ENCODE data around the gene ISL2. TPM values are rescaled to one million over a fixed set of nuclear protein-coding genes. Genes with fewer than 3 reads are reported as not detected.

The ISL2 gene
- total RNA-seq, 1 experiment from 2014 or later = 0.15 TPM

- no peak overlapping the region for H2BK12ac ChIP-seq (ENCODE audit: insufficient read length, low read depth, low read length)
- no peaks in the 10 kb centered on the region for H3K36me3 Mint-ChIP-seq (ENCODE audit: insufficient read depth in 1 of 3, low read depth in 3 of 3)
- no peaks in the 10 kb centered on the region; the same call in 1 of the 2 replicates for H3K27me3 ChIP-seq (ENCODE audit: insufficient read depth, low read length)
- no peak for DNase-seq
- H2BK120ac ChIP-seq (ENCODE audit: low read depth, low read length, poor library complexity, severe bottlenecking) = no peak overlapping the region
- H4K91ac ChIP-seq (ENCODE audit: insufficient read length, low read depth, low read length) = no peak overlapping the region
- H4K20me1 ChIP-seq (ENCODE audit: control insufficient read depth, insufficient read depth, insufficient read length) = no peaks in the 10 kb centered on the region
- no peaks in the 10 kb centered on the region for H3K9me3 ChIP-seq (ENCODE audit: control insufficient read depth, low read depth, low read length)
- H3K4me1 ChIP-seq (ENCODE audit: insufficient read depth, low read length) = no peaks in the 10 kb centered on the region
- H3K4ac ChIP-seq (ENCODE audit: low read depth, low read length) = no peak overlapping the region
- no peak overlapping the region for H4K5ac ChIP-seq (ENCODE audit: insufficient read length, low read depth, low read length)
- H3K14ac ChIP-seq (ENCODE audit: insufficient read depth, low read length) = no peak overlapping the region
- H3K27ac Mint-ChIP-seq = no peak overlapping the region
- no peaks in the 10 kb centered on the region for H3K79me1 ChIP-seq (ENCODE audit: insufficient read depth, low read depth, low read length, poor library complexity, severe bottlenecking)
- no peak overlapping the region for H3K27ac ChIP-seq (ENCODE audit: insufficient read length, low read depth, low read length)
- H3K27me3 Mint-ChIP-seq (ENCODE audit: low read depth) = peaks cover 40% of the 10 kb centered on the region
- no peak overlapping the region for H3K18ac ChIP-seq (ENCODE audit: insufficient read length, low read depth, low read length)
- no peaks in the 10 kb centered on the region for H3K79me2 ChIP-seq (ENCODE audit: insufficient read depth, low read length)
- H4K8ac ChIP-seq (replicated peaks; ENCODE audit: insufficient read length, low read depth, low read length) = no peak overlapping the region
- no peak overlapping the region for H3K9ac ChIP-seq (ENCODE audit: extremely low read depth, insufficient read length, low read length)
- H2AK5ac ChIP-seq (ENCODE audit: insufficient read length, low read length) = no peak overlapping the region
- no peak overlapping the region for H3K56ac ChIP-seq (ENCODE audit: insufficient read length, low read depth, low read length)
- peaks cover 7 to 10% of the 10 kb centered on the region in 2 experiments for H3K4me1 Mint-ChIP-seq
- WGBS (ENCODE audit: extremely low coverage, insufficient read length, low lambda C conversion rate) = no CpG with 5 or more reads among the region's 2 CpGs
- no peak overlapping the region for H2BK15ac ChIP-seq (ENCODE audit: low read depth, low read length)
- H2AFZ ChIP-seq (ENCODE audit: low read length) = no peak overlapping the region
- H2BK5ac ChIP-seq (ENCODE audit: insufficient read length, low read length) = no peak overlapping the region
- H3K4me3 Mint-ChIP-seq = no peak overlapping the region
- H3K23ac ChIP-seq (ENCODE audit: insufficient read length, low read depth, low read length) = no peak overlapping the region
- H3T11ph ChIP-seq (ENCODE audit: low read length) = no peak overlapping the region
- H3K9me3 Mint-ChIP-seq = no peaks in the 10 kb centered on the region
- H2BK20ac ChIP-seq (ENCODE audit: low read depth, low read length, poor library complexity, severe bottlenecking) = no peak overlapping the region
- H3K23me2 ChIP-seq (ENCODE audit: insufficient read length, low read depth, low read length, poor library complexity, severe bottlenecking) = no peaks in the 10 kb centered on the region
- no peak for TF ChIP-seq CTCF (conservative IDR thresholded peaks at IDR 0.05)
- H3K4me2 ChIP-seq (ENCODE audit: insufficient read depth, insufficient read length, low read length) = no peak overlapping the region
Measured at GRCh38 chr15:76325704-76326103, 10.9 kb upstream of the ISL2 start.

Data from H9 (cell line).